ENCODE measurements around the gene ZSWIM6. TPM values are rescaled to one million over a fixed set of nuclear protein-coding genes. Genes with fewer than 3 reads are reported as not detected.
A peak's percentile ranks its signal among the peaks of the same experiment; 100 is the strongest.

Gene ZSWIM6
- total and polyA plus RNA-seq, 12 donors = 2.1 to 10.3 (median 6.7) TPM

- H3K27me3 ChIP-seq = peaks cover 0 to 3% (median 0%) of the 10 kb centered on the region in 7 donors
- H3K4me1 ChIP-seq = peaks cover 0 to 17% (median 0%) of the 10 kb centered on the region in 9 donors
- DNase-seq = no peak
- H3K27ac ChIP-seq = no peak overlapping the region
- TF ChIP-seq CTCF (IDR thresholded peaks at IDR 0.05) = no peak
- 82 to 86% methylated on average over 5 of the region's 5 CpGs for WGBS, 2 donors
- H3K36me3 ChIP-seq = no peaks in the 10 kb centered on the region
- no peaks in the 10 kb centered on the region for H3K9me3 ChIP-seq
- no peak overlapping the region for H3K4me3 ChIP-seq
- intact Hi-C loops (cut with DNase I) = no loop called here
- ATAC-seq = no peak
Measured at GRCh38 chr5:61311056-61311610, 20.9 kb upstream of the ZSWIM6 start.

GRCh38 chr5:61311836-61312808 lies 19.9 kb upstream of the ZSWIM6 start:
- no peaks in the 10 kb centered on the region for H3K36me3 ChIP-seq
- no peak for ATAC-seq
- no peak for DNase-seq
- no peak overlapping the region for H3K4me3 ChIP-seq
- no peaks in the 10 kb centered on the region for H3K9me3 ChIP-seq
- intact Hi-C loops (cut with DNase I) = no loop called here
- WGBS, 2 donors = 67 to 73% methylated on average over 8 of the region's 8 CpGs
- H3K27me3 ChIP-seq = peaks cover 0 to 3% (median 0%) of the 10 kb centered on the region in 7 donors
- TF ChIP-seq CTCF (IDR thresholded peaks at IDR 0.05) = no peak
- no peak overlapping the region for H3K27ac ChIP-seq
- H3K4me1 ChIP-seq = peaks cover 0 to 17% (median 0%) of the 10 kb centered on the region in 9 donors

- Histone ChIP-seq H3K4me3 (no peak overlapping the region), H3K9me3 (no peaks in the 10 kb centered on the region), H3K27me3 (no peaks in the 10 kb centered on the region), H3K36me3 (no peaks in the 10 kb centered on the region), H3K4me1 (peaks cover 0 to 29% (median 5%) of the 10 kb centered on the region in 9 donors), H3K27ac (peak overlapping the region in 1 of 10 donors; percentile 69)
- intact Hi-C loops (cut with DNase I) = no loop called here
- 40 to 43% methylated on average over 1 of the region's 1 CpG for WGBS, 2 donors
- TF ChIP-seq CTCF (IDR thresholded peaks at IDR 0.05) = no peak
- DNase-seq = no peak
- peak in 4 of 8 donors; percentile 25 to 68 (median 51) for ATAC-seq
Measured at GRCh38 chr5:61313960-61314681, 17.9 kb upstream of the ZSWIM6 start.

GRCh38 chr5:61318376-61318775 lies 13.7 kb upstream of the ZSWIM6 start:
- Histone ChIP-seq H3K4me3 (no peak overlapping the region), H3K36me3 (no peaks in the 10 kb centered on the region), H3K9me3 (no peaks in the 10 kb centered on the region), H3K27me3 (no peaks in the 10 kb centered on the region), H3K4me1 (peaks cover 0 to 64% (median 10%) of the 10 kb centered on the region in 9 donors), H3K27ac (peak overlapping the region in 4 of 10 donors; percentile 30 to 85 (median 50))
- WGBS, 2 donors = 79 to 86% methylated on average over 3 of the region's 3 CpGs
- no peak for TF ChIP-seq CTCF (IDR thresholded peaks at IDR 0.05)
- ATAC-seq = no peak
- no peak for DNase-seq
- intact Hi-C loops (cut with DNase I) = no loop called here

All from heart right ventricle (tissue), 16 donors.